HepG2 (cell line): ENCODE data around the gene C6orf62. TPM values are rescaled to one million over a fixed set of nuclear protein-coding genes. Genes with fewer than 3 reads are reported as not detected.
A peak's percentile ranks its signal among the peaks of the same experiment; 100 is the strongest.

Source experiments
- CERS6 ChIP-seq: sonication (generic); formaldehyde crosslinking; IDR thresholded peaks from 2 replicates; pipeline ENCODE4 v1.5.0; 2020; ENCODE audit warnings: missing genetic modification reagents
- DMTF1 ChIP-seq: sonication (generic); formaldehyde crosslinking; IDR thresholded peaks from 2 replicates; pipeline ENCODE4 v1.4.0; 2020; ENCODE audit warnings: mild to moderate bottlenecking, missing genetic modification reagents
- EED ChIP-seq: sonication (generic); formaldehyde crosslinking; IDR thresholded peaks from 2 replicates; pipeline ENCODE4 v1.5.0; 2020; ENCODE audit warnings: mild to moderate bottlenecking, missing genetic modification reagents
- EHMT2 ChIP-seq: fragments of 200-600 bp; sonication (generic); IDR thresholded peaks from 2 replicates; pipeline ENCODE4 v1.7.0; 2017; ENCODE audit warnings: antibody characterized with exemption, low read depth, low read length, borderline replicate concordance
- FOSL1 ChIP-seq: sonication (generic); formaldehyde crosslinking; IDR thresholded peaks from 2 replicates; pipeline ENCODE4 v1.9.0; 2021; ENCODE audit warnings: missing genetic modification reagents, borderline replicate concordance
- POLR2AphosphoS5 ChIP-seq: IDR thresholded peaks from 2 replicates; pipeline ENCODE4 v1.6.1; 2012; ENCODE audit warnings: low read depth, low read length
- RARG ChIP-seq: sonication (generic); formaldehyde crosslinking; IDR thresholded peaks from 2 replicates; pipeline ENCODE4 v1.4.0; 2020; ENCODE audit warnings: low read depth, mild to moderate bottlenecking, missing genetic modification reagents
- SKI ChIP-seq: fragments of 450-650 bp; IDR thresholded peaks from one replicate; pipeline ENCODE4 v1.6.1; 2018; ENCODE audit warnings: mild to moderate bottlenecking; ENCODE audit not compliant: partially characterized antibody
- THRA ChIP-seq: sonication (generic); formaldehyde crosslinking; IDR thresholded peaks from 2 replicates; pipeline ENCODE4 v1.4.0; 2020; ENCODE audit warnings: missing genetic modification reagents, borderline replicate concordance
- ZBTB2 ChIP-seq: sonication (generic); formaldehyde crosslinking; IDR thresholded peaks from 2 replicates; pipeline ENCODE4 v1.8.0; 2022; ENCODE audit warnings: low read depth, missing genetic modification reagents
- ZIK1 ChIP-seq: sonication (generic); formaldehyde crosslinking; IDR thresholded peaks from 2 replicates; pipeline ENCODE4 v1.5.0; 2020; ENCODE audit warnings: mild to moderate bottlenecking, low read depth, missing genetic modification reagents, borderline replicate concordance
- ZMYM4 ChIP-seq: sonication (generic); formaldehyde crosslinking; IDR thresholded peaks from 2 replicates; pipeline ENCODE4 v1.8.1; 2023; ENCODE audit warnings: mild to moderate bottlenecking, missing genetic modification reagents
- ZNF232 ChIP-seq: sonication (generic); formaldehyde crosslinking; IDR thresholded peaks from 2 replicates; pipeline ENCODE4 v1.4.0; 2020; ENCODE audit warnings: missing genetic modification reagents, borderline replicate concordance
- ZNF335 ChIP-seq: sonication (generic); formaldehyde crosslinking; IDR thresholded peaks from 2 replicates; pipeline ENCODE4 v1.4.0; 2020; ENCODE audit warnings: missing genetic modification reagents
- ZNF431 ChIP-seq: sonication (generic); formaldehyde crosslinking; IDR thresholded peaks from 2 replicates; pipeline ENCODE4 v1.9.0; 2022; ENCODE audit warnings: missing genetic modification reagents, low read depth, mild to moderate bottlenecking, borderline replicate concordance
- ZNF547 ChIP-seq: sonication (generic); formaldehyde crosslinking; IDR thresholded peaks from 2 replicates; pipeline ENCODE4 v1.5.1; 2020; ENCODE audit warnings: mild to moderate bottlenecking, missing genetic modification reagents
- ZNF788 ChIP-seq: sonication (generic); formaldehyde crosslinking; IDR thresholded peaks from 2 replicates; pipeline ENCODE4 v1.5.0; 2020; ENCODE audit warnings: mild to moderate bottlenecking, missing genetic modification reagents, borderline replicate concordance
- polyA plus RNA-seq, 8 experiments: library from polyadenylated mRNA; depleted of rRNA in 3 of 8; stranded (reverse) in 7 of 8; unstranded in 1 of 8; fragments of >200 nt; fragmentation: Illumina TruSeq in 4 of 8; extraction: Trizol in 4 of 8; gene quantifications; 2 replicates each; pipeline versions ENCODE4 v1.2.1 to v1.2.3, GENCODE V29; 2011 to 2016; ENCODE audit warnings: low read depth in 4 of 8, missing spikeins in 1 of 8, mixed read lengths in 1 of 8; ENCODE audit not compliant: insufficient read depth in 1 of 8
- total RNA-seq, 5 experiments: library from RNA; depleted of rRNA; stranded (reverse); fragments of >200 nt; fragmentation: Illumina TruSeq; extraction: Trizol; gene quantifications; 2 replicates each; pipeline ENCODE4 v1.2.3, GENCODE V29; 2016; ENCODE audit warnings: low read depth in 1 of 5

The C6orf62 gene
- total and polyA plus RNA-seq, 2 of the 13 experiments (the other 11 are each of a cell fraction or from before 2014, with no cell fraction given): 54.8 to 90.4 TPM

GRCh38 chr6:24720604-24721460 is 1.9 kb upstream of the C6orf62 start (continued):
- TF ChIP-seq CERS6 (CRISPR knock-in tag) (peak; percentile 86; the same call in 1 of the 2 replicates), ZNF431 (CRISPR knock-in tag) (0 out of 2 replicates have a peak, but pooled peaks have one; percentile 27), DMTF1 (peak; percentile 99), THRA (CRISPR knock-in tag) (peak; percentile 80), ZBTB2 (no peak; the same call in 1 of the 2 replicates), FOSL1 (no peak; the same call in 1 of the 2 replicates), ZNF547 (CRISPR knock-in tag) (peak; percentile 94), RARG (CRISPR knock-in tag) (no peak), EED (CRISPR knock-in tag) (peak; percentile 78), ZMYM4 (CRISPR knock-in tag) (peak; percentile 90), ZIK1 (CRISPR knock-in tag) (no peak), EHMT2 (no peak), ZNF232 (CRISPR knock-in tag) (peak; percentile 93; the same call in 1 of the 2 replicates), POLR2AphosphoS5 (peak; percentile 99), SKI (peak; percentile 56), ZNF335 (peak; percentile 62; the same call in 1 of the 2 replicates), ZNF788 (CRISPR knock-in tag) (0 out of 2 replicates have a peak, but pooled peaks have one; percentile 33)
